KMS-11 (cell line): Measurements from ENCODE around the gene IGSF9.

ENCODE experiments used
- H2AFZ ChIP-seq: fragments of 200-600 bp; sonication (generic); 2 replicates; pipeline ENCODE4 v1.6.1; 2016; ENCODE audit warnings: antibody characterized with exemption, mixed run types, low read depth
- H3K27ac ChIP-seq: fragments of 200-600 bp; sonication (generic); 2 replicates; pipeline ENCODE4 v1.6.1; 2016; ENCODE audit warnings: mild to moderate bottlenecking, mixed run types
- H3K27me3 ChIP-seq: fragments of 200-600 bp; sonication (generic); 2 replicates; pipeline ENCODE4 v1.6.1; 2017; ENCODE audit warnings: mild to moderate bottlenecking, low read depth, mixed run types, moderate library complexity; ENCODE audit not compliant: insufficient read depth
- H3K36me3 ChIP-seq: fragments of 200-600 bp; sonication (generic); 2 replicates; pipeline ENCODE4 v1.6.1; 2017; ENCODE audit warnings: mild to moderate bottlenecking, mixed run types; ENCODE audit not compliant: insufficient read depth
- H3K4me1 ChIP-seq: fragments of 200-600 bp; sonication (generic); 2 replicates; pipeline ENCODE4 v1.6.1; 2016; ENCODE audit warnings: mild to moderate bottlenecking, low read depth, mixed run types; ENCODE audit not compliant: poor library complexity, severe bottlenecking
- H3K4me2 ChIP-seq: fragments of 200-600 bp; sonication (generic); 2 replicates; pipeline ENCODE4 v1.7.0; 2016; ENCODE audit warnings: mild to moderate bottlenecking, mixed run types
- H3K4me3 ChIP-seq: fragments of 200-600 bp; sonication (generic); IDR thresholded peaks from 2 replicates; pipeline ENCODE4 v1.6.1; 2017; ENCODE audit warnings: low read depth, low read length, mixed read lengths; ENCODE audit not compliant: insufficient read depth
- H3K79me2 ChIP-seq: fragments of 200-600 bp; sonication (generic); 2 replicates; pipeline ENCODE4 v1.6.1; 2016; ENCODE audit warnings: low read depth, mixed run types; ENCODE audit not compliant: insufficient read depth
- H3K9ac ChIP-seq: fragments of 200-600 bp; sonication (generic); 2 replicates; pipeline ENCODE4 v1.6.1; 2016; ENCODE audit warnings: mild to moderate bottlenecking, mixed run types
- H4K20me1 ChIP-seq: fragments of 200-600 bp; sonication (generic); 2 replicates; pipeline ENCODE4 v1.6.1; 2016; ENCODE audit warnings: mild to moderate bottlenecking, mixed run types; ENCODE audit not compliant: insufficient read depth
- TF ChIP-seq, protein P1 (sequence below): fragments of 200-600 bp; sonication (generic); conservative IDR thresholded peaks from 2 replicates; pipeline ENCODE4 v1.6.1; 2017; ENCODE audit warnings: low read depth, mild to moderate bottlenecking, antibody characterized with exemption, low read length, moderate library complexity, mixed read lengths

IGSF9 gene

DNA sequence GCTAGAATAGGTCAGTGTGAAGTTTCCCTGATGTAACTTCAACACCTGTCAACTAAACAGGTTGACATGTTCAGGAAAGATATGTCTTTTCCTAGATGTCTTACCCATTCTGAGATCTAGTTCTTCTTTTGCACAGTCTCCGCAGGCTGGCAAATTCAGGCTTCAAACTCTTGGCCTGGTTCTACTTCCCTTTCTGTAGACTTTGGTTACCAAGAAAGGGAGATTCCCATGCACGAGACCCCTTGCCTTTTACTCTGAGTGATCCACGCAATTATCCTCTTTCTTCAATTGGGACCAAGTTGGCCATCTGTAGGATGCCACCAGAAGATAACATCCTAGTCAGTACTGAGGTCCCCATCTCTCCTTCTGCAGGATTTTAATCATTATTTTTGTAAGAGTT lies 47.5 kb downstream of the IGSF9 start:
- H4K20me1 ChIP-seq, result no peaks in the 10 kb centered on the region
- H2AFZ ChIP-seq, result no peak overlapping the region
- no peak overlapping the region for H3K27ac ChIP-seq
- no peaks in the 10 kb centered on the region for H3K27me3 ChIP-seq
- H3K4me2 ChIP-seq, result no peak overlapping the region
- no peak overlapping the region for H3K9ac ChIP-seq
- no peaks in the 10 kb centered on the region for H3K79me2 ChIP-seq
- TF ChIP-seq, protein P1, sequence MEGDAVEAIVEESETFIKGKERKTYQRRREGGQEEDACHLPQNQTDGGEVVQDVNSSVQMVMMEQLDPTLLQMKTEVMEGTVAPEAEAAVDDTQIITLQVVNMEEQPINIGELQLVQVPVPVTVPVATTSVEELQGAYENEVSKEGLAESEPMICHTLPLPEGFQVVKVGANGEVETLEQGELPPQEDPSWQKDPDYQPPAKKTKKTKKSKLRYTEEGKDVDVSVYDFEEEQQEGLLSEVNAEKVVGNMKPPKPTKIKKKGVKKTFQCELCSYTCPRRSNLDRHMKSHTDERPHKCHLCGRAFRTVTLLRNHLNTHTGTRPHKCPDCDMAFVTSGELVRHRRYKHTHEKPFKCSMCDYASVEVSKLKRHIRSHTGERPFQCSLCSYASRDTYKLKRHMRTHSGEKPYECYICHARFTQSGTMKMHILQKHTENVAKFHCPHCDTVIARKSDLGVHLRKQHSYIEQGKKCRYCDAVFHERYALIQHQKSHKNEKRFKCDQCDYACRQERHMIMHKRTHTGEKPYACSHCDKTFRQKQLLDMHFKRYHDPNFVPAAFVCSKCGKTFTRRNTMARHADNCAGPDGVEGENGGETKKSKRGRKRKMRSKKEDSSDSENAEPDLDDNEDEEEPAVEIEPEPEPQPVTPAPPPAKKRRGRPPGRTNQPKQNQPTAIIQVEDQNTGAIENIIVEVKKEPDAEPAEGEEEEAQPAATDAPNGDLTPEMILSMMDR, result no peak
- no peaks in the 10 kb centered on the region for H3K36me3 ChIP-seq
- H3K4me3 ChIP-seq, result no peak overlapping the region
- H3K4me1 ChIP-seq, result no peaks in the 10 kb centered on the region

DNA sequence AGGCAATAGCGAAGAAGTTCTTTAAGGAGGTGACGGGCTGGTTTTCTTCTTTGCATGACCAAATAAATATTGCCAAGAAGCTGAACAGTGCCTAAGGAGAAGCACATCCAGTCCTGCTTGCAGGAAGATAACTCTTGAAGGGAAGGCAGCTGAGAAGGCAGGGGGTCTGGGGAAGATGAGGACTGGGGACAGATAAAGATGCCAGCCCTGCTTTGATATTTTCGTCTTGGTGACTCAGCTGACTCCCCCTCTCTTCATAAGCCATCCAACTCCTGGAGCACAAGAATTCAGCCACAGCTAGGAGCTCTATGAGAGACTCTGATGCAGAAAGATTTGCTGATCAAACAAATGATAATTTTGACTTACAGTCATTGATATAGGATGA lies 48.9 kb downstream of the IGSF9 start:
- H3K4me3 ChIP-seq, result no peak overlapping the region
- no peak overlapping the region for H2AFZ ChIP-seq
- no peak overlapping the region for H3K9ac ChIP-seq
- no peak overlapping the region for H3K27ac ChIP-seq
- no peak overlapping the region for H3K4me2 ChIP-seq
- no peaks in the 10 kb centered on the region for H3K27me3 ChIP-seq
- H3K4me1 ChIP-seq, result no peaks in the 10 kb centered on the region
- no peaks in the 10 kb centered on the region for H3K36me3 ChIP-seq
- H4K20me1 ChIP-seq, result no peaks in the 10 kb centered on the region
- H3K79me2 ChIP-seq, result no peaks in the 10 kb centered on the region
- TF ChIP-seq, protein P1, result no peak

DNA sequence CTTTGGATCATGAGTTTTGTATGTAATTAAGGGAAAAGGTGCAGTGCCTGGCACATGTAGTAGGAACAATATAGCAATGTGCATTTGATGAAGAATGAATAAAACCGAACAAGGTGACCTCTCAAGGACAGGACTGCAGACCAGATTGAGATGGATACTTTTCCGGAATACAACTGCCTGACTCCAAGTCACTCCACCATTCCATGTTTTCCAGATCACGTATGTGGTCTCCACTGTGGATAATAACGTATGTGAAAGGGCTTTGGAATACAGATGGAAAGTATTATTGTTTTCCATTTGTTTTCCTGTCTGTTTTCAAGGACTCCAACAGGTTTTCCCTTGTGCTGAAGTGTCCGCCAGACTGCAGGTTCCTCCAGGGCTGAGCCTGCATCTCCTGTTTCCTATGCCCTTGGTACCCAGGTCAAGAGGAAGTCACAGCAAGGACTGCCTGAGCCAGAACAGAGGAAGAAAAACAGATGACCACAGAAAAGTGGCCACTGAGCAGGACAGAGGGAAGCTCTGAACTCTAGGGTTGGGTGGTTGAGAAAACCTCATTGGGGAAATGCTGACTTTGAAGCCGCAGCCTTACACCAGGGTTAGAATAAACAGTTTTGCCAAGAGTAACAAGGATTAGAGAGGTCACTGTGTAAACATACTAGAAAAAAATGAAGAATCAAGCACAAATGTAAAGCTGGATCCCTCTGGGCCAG lies 49.4 kb downstream of the IGSF9 start:
- Histone ChIP-seq H2AFZ (no peak overlapping the region), H3K9ac (no peak overlapping the region)

DNA sequence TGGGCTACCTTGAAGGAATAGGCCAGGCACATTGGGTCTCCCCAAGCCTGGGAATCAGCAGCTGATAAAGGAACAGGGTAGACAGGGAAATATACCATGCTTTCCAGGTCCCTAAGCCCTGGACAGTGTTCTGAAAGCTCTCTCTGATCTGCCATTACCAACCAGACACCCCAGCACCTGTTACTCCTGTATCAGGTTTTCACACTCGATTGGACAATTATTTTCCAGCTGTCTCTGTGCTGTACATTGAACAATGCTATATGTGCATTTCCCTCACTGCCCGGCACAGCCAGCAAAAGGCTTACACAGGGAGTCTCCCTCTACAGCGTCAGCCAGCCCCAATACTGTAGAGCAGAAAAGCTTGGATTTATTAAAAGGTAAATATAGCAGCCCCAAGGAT lies 50.1 kb downstream of the IGSF9 start:
- Histone ChIP-seq H3K4me3 (no peak overlapping the region), H3K36me3 (no peaks in the 10 kb centered on the region)

More for the DNA sequence above, 49.4 kb downstream of the IGSF9 start:
- Histone ChIP-seq H3K4me1 (peaks cover 5% of the 10 kb centered on the region), H3K79me2 (no peaks in the 10 kb centered on the region), H4K20me1 (no peaks in the 10 kb centered on the region), H3K27me3 (no peaks in the 10 kb centered on the region), H3K36me3 (no peaks in the 10 kb centered on the region), H3K4me2 (no peak overlapping the region), H3K4me3 (no peak overlapping the region), H3K27ac (no peak overlapping the region)
- TF ChIP-seq, protein P1, result no peak

More for the DNA sequence above, 50.1 kb downstream of the IGSF9 start:
- no peak overlapping the region for H3K4me2 ChIP-seq
- peaks cover 5% of the 10 kb centered on the region for H3K4me1 ChIP-seq
- no peaks in the 10 kb centered on the region for H4K20me1 ChIP-seq
- TF ChIP-seq, protein P1, result no peak
- no peak overlapping the region for H3K27ac ChIP-seq
- H3K79me2 ChIP-seq, result no peaks in the 10 kb centered on the region
- no peaks in the 10 kb centered on the region for H3K27me3 ChIP-seq
- H3K9ac ChIP-seq, result no peak overlapping the region
- H2AFZ ChIP-seq, result no peak overlapping the region
